IMR-90 (cell line): ENCODE measurements around the gene MARF1. TPM values are rescaled to one million over a fixed set of nuclear protein-coding genes. Genes with fewer than 3 reads are reported as not detected.

ENCODE experiments used
- ATAC-seq: fragments of 200-7000 bp; cut with Tn5 transposase; 2 replicates; pipeline ENCODE4 v1.9.1; 2020; ENCODE audit warnings: low read depth, mild to moderate bottlenecking, moderate library complexity
- BruUV-seq: library from RNA; stranded (reverse); fragments of 400-500 nt; replicated peaks from 2 replicates; lab custom pipeline; 2021; lab: Mats Ljungman, UMichigan
- CTCF ChIA-PET: fragments of 300-600 bp; formaldehyde crosslinking; extraction: SDS; loops from one replicate; lab custom pipeline; 2021; ENCODE audit warnings: antibody characterized with exemption; lab: Yijun Ruan, JAX
- POLR2A ChIA-PET: fragments of 300-600 bp; sonication (Branson Sonifier 250); formaldehyde crosslinking; loops from one replicate; lab custom pipeline; 2022; ENCODE audit warnings: antibody characterized with exemption; ENCODE audit not compliant: unreplicated experiment; lab: Charles Lee
- DNase-seq: peaks from one replicate; pipeline ENCODE4 v3.0.0; 2013
- H2AFZ ChIP-seq: replicated peaks from 2 replicates; pipeline ENCODE3; 2013; ENCODE audit warnings: low read length, mild to moderate bottlenecking; ENCODE audit not compliant: poor library complexity
- H2AK5ac ChIP-seq: 2 replicates; pipeline ENCODE4 v1.6.1; 2013; ENCODE audit warnings: low read depth, low read length, inconsistent platforms
- H2AK9ac ChIP-seq: replicated peaks from 2 replicates; pipeline ENCODE3; 2013; ENCODE audit warnings: mild to moderate bottlenecking, low read depth, low read length, moderate library complexity; ENCODE audit not compliant: poor library complexity
- H2BK120ac ChIP-seq: 2 replicates; pipeline ENCODE4 v1.6.1; 2013; ENCODE audit warnings: low read depth, low read length, inconsistent platforms
- H2BK15ac ChIP-seq: 3 replicates; pipeline ENCODE4 v1.6.1; 2013; ENCODE audit warnings: low read depth, low read length, inconsistent platforms
- H2BK20ac ChIP-seq: 2 replicates; pipeline ENCODE4 v1.6.1; 2013; ENCODE audit warnings: low read depth, mild to moderate bottlenecking, inconsistent platforms, low read length, moderate library complexity
- H2BK5ac ChIP-seq: 2 replicates; pipeline ENCODE4 v1.6.1; 2013; ENCODE audit warnings: mild to moderate bottlenecking, low read depth, low read length, inconsistent platforms; ENCODE audit not compliant: poor library complexity, severe bottlenecking
- H3K14ac ChIP-seq: replicated peaks from 2 replicates; pipeline ENCODE4 v1.6.1; 2013; ENCODE audit warnings: low read depth, low read length, inconsistent platforms
- H3K18ac ChIP-seq: 2 replicates; pipeline ENCODE4 v1.6.1; 2013; ENCODE audit warnings: low read depth, low read length, control low read depth
- H3K23ac ChIP-seq: 2 replicates; pipeline ENCODE4 v1.6.1; 2013; ENCODE audit warnings: low read depth, low read length, inconsistent platforms
- H3K27ac ChIP-seq: 2 replicates; pipeline ENCODE4 v1.5.1; 2013; ENCODE audit warnings: mild to moderate bottlenecking, control low read depth, low read length; ENCODE audit not compliant: insufficient read depth
- H3K27me3 ChIP-seq: 2 replicates; pipeline ENCODE4 v1.6.1; 2013; ENCODE audit warnings: low read length; ENCODE audit not compliant: control insufficient read depth, insufficient read depth
- H3K36me3 ChIP-seq: 2 replicates; pipeline ENCODE4 v1.6.1; 2013; ENCODE audit warnings: low read length, mixed read lengths; ENCODE audit not compliant: control insufficient read depth, insufficient read depth
- H3K4ac ChIP-seq: 2 replicates; pipeline ENCODE4 v1.6.1; 2013; ENCODE audit warnings: low read depth, low read length, inconsistent platforms
- H3K4me1 ChIP-seq: 2 replicates; pipeline ENCODE4 v1.6.1; 2013; ENCODE audit warnings: low read length, mixed read lengths; ENCODE audit not compliant: control insufficient read depth, insufficient read depth
- H3K4me2 ChIP-seq: 2 replicates; pipeline ENCODE4 v1.6.1; 2013; ENCODE audit warnings: low read depth, mild to moderate bottlenecking, control low read depth, low read length, moderate library complexity
- H3K4me3 ChIP-seq: 2 replicates; pipeline ENCODE4 v1.5.1; 2013; ENCODE audit warnings: low read depth, mild to moderate bottlenecking, control low read depth, low read length, moderate library complexity; ENCODE audit not compliant: insufficient read depth
- H3K56ac ChIP-seq: 2 replicates; pipeline ENCODE4 v1.6.1; 2013; ENCODE audit warnings: low read length, inconsistent platforms; ENCODE audit not compliant: insufficient read depth; ENCODE audit errors: extremely low read depth
- H3K79me1 ChIP-seq, 2 experiments: 2 replicates each; pipeline ENCODE4 v1.6.1; 2013; ENCODE audit warnings: low read length in 2 of 2, inconsistent platforms in 1 of 2, low read depth in 1 of 2
- H3K9ac ChIP-seq: 2 replicates; pipeline ENCODE4 v1.6.1; 2013; ENCODE audit warnings: low read depth, low read length, control low read depth
- H3K9me1 ChIP-seq: 2 replicates; pipeline ENCODE4 v1.6.1; 2013; ENCODE audit warnings: low read length, inconsistent platforms; ENCODE audit not compliant: insufficient read depth
- H3K9me3 ChIP-seq: 2 replicates; pipeline ENCODE4 v1.6.1; 2013; ENCODE audit warnings: low read length; ENCODE audit not compliant: control insufficient read depth, insufficient read depth
- H4K20me1 ChIP-seq: 2 replicates; pipeline ENCODE4 v1.6.1; 2013; ENCODE audit warnings: low read length, inconsistent platforms; ENCODE audit not compliant: insufficient read depth
- H4K5ac ChIP-seq: 2 replicates; pipeline ENCODE4 v1.6.1; 2013; ENCODE audit warnings: mild to moderate bottlenecking, low read depth, low read length, control low read depth
- H4K8ac ChIP-seq, 2 experiments: 2 replicates each; pipeline ENCODE4 v1.6.1; 2013; ENCODE audit warnings: low read depth in 2 of 2, low read length in 2 of 2, control low read depth in 1 of 2, inconsistent platforms in 1 of 2
- H4K91ac ChIP-seq: 2 replicates; pipeline ENCODE4 v1.6.1; 2013; ENCODE audit warnings: low read depth, low read length, inconsistent platforms; ENCODE audit not compliant: insufficient read depth
- CEBPB ChIP-seq: IDR thresholded peaks from 2 replicates; pipeline ENCODE4 v1.6.1; 2012; ENCODE audit warnings: low read depth, low read length, improper control_type of control experiment
- MAFK ChIP-seq: IDR thresholded peaks from 2 replicates; pipeline ENCODE4 v1.6.1; 2012; ENCODE audit warnings: low read depth, low read length, improper control_type of control experiment
- MAZ ChIP-seq: IDR thresholded peaks from 2 replicates; pipeline ENCODE4 v1.6.1; 2012; ENCODE audit warnings: low read depth, mild to moderate bottlenecking, low read length, improper control_type of control experiment, moderate library complexity, borderline replicate concordance
- RAD21 ChIP-seq: IDR thresholded peaks from 2 replicates; pipeline ENCODE4 v1.6.1; 2012; ENCODE audit warnings: low read length, improper control_type of control experiment
- RFX5 ChIP-seq: IDR thresholded peaks from 2 replicates; pipeline ENCODE4 v1.8.0; 2012; ENCODE audit warnings: low read depth, mild to moderate bottlenecking, low read length, moderate library complexity
- SMC3 ChIP-seq: fragments of 150-350 bp; IDR thresholded peaks from 2 replicates; pipeline ENCODE4 v1.6.1; 2016; ENCODE audit warnings: low read depth, mild to moderate bottlenecking, antibody characterized with exemption, low read length, moderate library complexity
- WGBS, 2 experiments: methylation state at CpG; one replicate each; pipeline versions ENCODE4 v1.1.5 to v1.1.7; 2013; ENCODE audit warnings: missing lambda C conversion rate in 2 of 2; ENCODE audit not compliant: insufficient read length in 1 of 2; ENCODE audit errors: extremely low coverage in 2 of 2; 5-methylcytosine and 5-hydroxymethylcytosine counted together
- dilution Hi-C: fragments of 300-500 bp; cut with HindIII; formaldehyde crosslinking; loops from one replicate; pipeline ENCODE4 v1.14.3; 2018; ENCODE audit warnings: low sequenced_read_pairs; ENCODE audit not compliant: unreplicated experiment
- in situ Hi-C: fragments of 300-500 bp; cut with MboI; formaldehyde crosslinking; loops from 3 replicates; pipeline ENCODE4 v1.14.3; 2019; ENCODE audit warnings: low sequenced_read_pairs, inconsistent platforms, mixed read lengths
- intact Hi-C: fragments of 100-400 bp; cut with micrococcal nuclease; formaldehyde crosslinking; loops from 2 replicates; pipeline ENCODE4 v1.10.0; 2022
- polyA plus RNA-seq, 3 experiments: library from polyadenylated mRNA; depleted of rRNA; stranded (reverse); fragments of >200 nt; gene quantifications; 2 replicates each; pipeline ENCODE4 v1.2.3, GENCODE V29; 2012; ENCODE audit warnings: low replicate concordance in 1 of 3
- total RNA-seq: library from RNA; depleted of rRNA; stranded (reverse); fragments of >200 nt; gene quantifications from 2 replicates; pipeline ENCODE4 v1.2.3, GENCODE V29; 2012
- TF ChIP-seq, protein P1 (sequence below): fragments of 150-350 bp; IDR thresholded peaks from 2 replicates; pipeline ENCODE4 v1.6.1; 2017; ENCODE audit warnings: mild to moderate bottlenecking, antibody characterized with exemption, low read length, low read depth
- TF ChIP-seq, protein P2 (sequence below): conservative IDR thresholded peaks from 2 replicates; pipeline ENCODE4 v1.5.1; 2012; ENCODE audit warnings: mild to moderate bottlenecking, low read depth, low read length, improper control_type of control experiment

Gene MARF1
- total and polyA plus RNA-seq, 2 of the 4 experiments (the other 2 are of a cell fraction) = 9.0 to 12.9 TPM

DNA sequence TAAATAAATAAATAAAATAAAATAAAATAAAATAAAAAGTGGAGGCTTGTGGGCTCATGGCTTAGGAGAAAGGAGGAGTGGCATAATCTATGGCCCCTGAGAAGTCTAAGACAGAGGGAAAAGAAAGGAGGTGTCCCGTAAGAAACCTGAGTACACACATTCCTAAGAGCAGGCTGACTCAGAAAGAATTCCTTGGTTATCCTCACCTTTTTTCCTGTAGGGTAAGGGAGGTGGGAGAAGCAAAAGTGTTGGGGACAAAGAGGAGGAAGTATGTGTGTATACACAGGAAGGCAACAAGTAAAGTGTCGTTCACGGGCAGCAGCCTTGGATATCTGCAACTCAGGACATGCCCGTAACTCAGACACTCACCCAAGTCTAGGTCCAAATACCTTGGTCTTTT is 29.3 kb downstream of the MARF1 start:
- no peak for ATAC-seq
- H3K23ac ChIP-seq = no peak overlapping the region
- no peak overlapping the region for H2BK15ac ChIP-seq
- no peak overlapping the region for H2BK120ac ChIP-seq
- no peak overlapping the region for H3K56ac ChIP-seq
- BruUV-seq = no TSS peak
- POLR2A ChIA-PET = no interaction called here
- no peaks in the 10 kb centered on the region for H4K20me1 ChIP-seq
- no peak overlapping the region for H2BK5ac ChIP-seq
- peaks cover 51% of the 10 kb centered on the region for H3K36me3 ChIP-seq
- H3K4me2 ChIP-seq = no peak overlapping the region
- no peak overlapping the region for H4K5ac ChIP-seq
- H3K9me1 ChIP-seq = peaks cover 14% of the 10 kb centered on the region
- DNase-seq = no peak
- peaks cover 4% of the 10 kb centered on the region for H3K4me1 ChIP-seq
- no peak overlapping the region for H3K9ac ChIP-seq
- no peak overlapping the region for H2AK5ac ChIP-seq
- H3K4me3 ChIP-seq = no peak overlapping the region
- no CpG with 5 or more reads among the region's 4 CpGs for WGBS, 2 experiments
- no peak overlapping the region for H3K18ac ChIP-seq
- no peak overlapping the region for H4K8ac ChIP-seq
- no peaks in the 10 kb centered on the region for H3K27me3 ChIP-seq
- H3K14ac ChIP-seq = no peak overlapping the region
- no peak overlapping the region for H2AK9ac ChIP-seq
- dilution Hi-C loops (no loop called here), intact Hi-C loops (no loop called here), in situ Hi-C loops (no loop called here)
- no peaks in the 10 kb centered on the region for H3K9me3 ChIP-seq
- H3K4ac ChIP-seq = 0 out of 2 replicates have a peak overlapping the region, but pooled peaks have one; percentile 22
- no peak for TF ChIP-seq RAD21
- TF ChIP-seq MAFK = no peak
- no peak for TF ChIP-seq RFX5
- TF ChIP-seq MAZ = no peak
- TF ChIP-seq CEBPB = no peak
- TF ChIP-seq, protein P1, sequence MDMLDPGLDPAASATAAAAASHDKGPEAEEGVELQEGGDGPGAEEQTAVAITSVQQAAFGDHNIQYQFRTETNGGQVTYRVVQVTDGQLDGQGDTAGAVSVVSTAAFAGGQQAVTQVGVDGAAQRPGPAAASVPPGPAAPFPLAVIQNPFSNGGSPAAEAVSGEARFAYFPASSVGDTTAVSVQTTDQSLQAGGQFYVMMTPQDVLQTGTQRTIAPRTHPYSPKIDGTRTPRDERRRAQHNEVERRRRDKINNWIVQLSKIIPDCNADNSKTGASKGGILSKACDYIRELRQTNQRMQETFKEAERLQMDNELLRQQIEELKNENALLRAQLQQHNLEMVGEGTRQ = no peak
- no peak for TF ChIP-seq SMC3
- TF ChIP-seq, protein P2, sequence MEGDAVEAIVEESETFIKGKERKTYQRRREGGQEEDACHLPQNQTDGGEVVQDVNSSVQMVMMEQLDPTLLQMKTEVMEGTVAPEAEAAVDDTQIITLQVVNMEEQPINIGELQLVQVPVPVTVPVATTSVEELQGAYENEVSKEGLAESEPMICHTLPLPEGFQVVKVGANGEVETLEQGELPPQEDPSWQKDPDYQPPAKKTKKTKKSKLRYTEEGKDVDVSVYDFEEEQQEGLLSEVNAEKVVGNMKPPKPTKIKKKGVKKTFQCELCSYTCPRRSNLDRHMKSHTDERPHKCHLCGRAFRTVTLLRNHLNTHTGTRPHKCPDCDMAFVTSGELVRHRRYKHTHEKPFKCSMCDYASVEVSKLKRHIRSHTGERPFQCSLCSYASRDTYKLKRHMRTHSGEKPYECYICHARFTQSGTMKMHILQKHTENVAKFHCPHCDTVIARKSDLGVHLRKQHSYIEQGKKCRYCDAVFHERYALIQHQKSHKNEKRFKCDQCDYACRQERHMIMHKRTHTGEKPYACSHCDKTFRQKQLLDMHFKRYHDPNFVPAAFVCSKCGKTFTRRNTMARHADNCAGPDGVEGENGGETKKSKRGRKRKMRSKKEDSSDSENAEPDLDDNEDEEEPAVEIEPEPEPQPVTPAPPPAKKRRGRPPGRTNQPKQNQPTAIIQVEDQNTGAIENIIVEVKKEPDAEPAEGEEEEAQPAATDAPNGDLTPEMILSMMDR = no peak
- H3K27ac ChIP-seq = no peak overlapping the region
- H2AFZ ChIP-seq = no peak overlapping the region
- no peak overlapping the region for H4K91ac ChIP-seq
- CTCF ChIA-PET = no interaction called here
- H3K79me1 ChIP-seq = peaks cover 0 to 20% of the 10 kb centered on the region in 2 experiments; a peak in 2 of 4 replicates
- H2BK20ac ChIP-seq = no peak overlapping the region
